ENCODE measurements around the gene CFAP100. TPM values are rescaled to one million over a fixed set of nuclear protein-coding genes. Genes with fewer than 3 reads are reported as not detected.

CFAP100 gene
- total RNA-seq, 2 donors from 2014 or later: 0.44 to 0.66 TPM

GRCh38 chr3:126479642-126480041 is 84.9 kb downstream of the CFAP100 start:
- Mint-ChIP-seq H3K9me3 (no peaks in the 10 kb centered on the region), H3K4me1 (peaks cover 10% of the 10 kb centered on the region), H3K36me3 (ENCODE audit: low read depth) (no peaks in the 10 kb centered on the region), H3K27me3 (ENCODE audit: insufficient read depth) (no peaks in the 10 kb centered on the region), H3K27ac (no peak overlapping the region), H3K4me3 (no peak overlapping the region)
- Histone ChIP-seq H3K27me3 (ENCODE audit: control insufficient read depth, insufficient read depth, low read length, poor library complexity, severe bottlenecking) (no peaks in the 10 kb centered on the region), H3K27ac (ENCODE audit: low read depth, low read length) (no peak overlapping the region), H3K9me3 (ENCODE audit: control insufficient read depth, low read length) (no peaks in the 10 kb centered on the region), H3K9ac (ENCODE audit: extremely low read depth, low read length, poor library complexity, severe bottlenecking) (no peak overlapping the region), H3K36me3 (ENCODE audit: control insufficient read depth, insufficient read depth, low read length) (no peaks in the 10 kb centered on the region), H3K4me3 (ENCODE audit: low read length) (no peak overlapping the region), H3K4me1 (ENCODE audit: control insufficient read depth, insufficient read depth, low read length) (no peaks in the 10 kb centered on the region)
- no peak for DNase-seq
- 83% methylated on average over 1 of the region's 1 CpG; no CpG with 5 or more reads in 1 of the 2 experiments for WGBS, 2 experiments (ENCODE audit: insufficient coverage in 1 of 2, insufficient read length in 1 of 2)
- TF ChIP-seq CTCF (conservative IDR thresholded peaks at IDR 0.05): no peak

GRCh38 chr3:126480206-126480605 is 85.5 kb downstream of the CFAP100 start:
- Mint-ChIP-seq H3K4me1 (peaks cover 14% of the 10 kb centered on the region), H3K27ac (no peak overlapping the region), H3K9me3 (no peaks in the 10 kb centered on the region)

GRCh38 chr3:126480861-126481260 is 86.2 kb downstream of the CFAP100 start:
- no peak for TF ChIP-seq CTCF (conservative IDR thresholded peaks at IDR 0.05)
- WGBS, 2 experiments (ENCODE audit: insufficient coverage in 1 of 2, insufficient read length in 1 of 2): 89 to 93% methylated on average over 6 to 8 of the region's 8 CpGs

More at GRCh38 chr3:126480206-126480605, 85.5 kb downstream of the CFAP100 start:
- H3K9me3 ChIP-seq (ENCODE audit: control insufficient read depth, low read length): no peaks in the 10 kb centered on the region
- H3K4me3 ChIP-seq (ENCODE audit: low read length): no peak overlapping the region
- no peaks in the 10 kb centered on the region for H3K36me3 Mint-ChIP-seq (ENCODE audit: low read depth)
- no peak overlapping the region for H3K9ac ChIP-seq (ENCODE audit: extremely low read depth, low read length, poor library complexity, severe bottlenecking)
- TF ChIP-seq CTCF (conservative IDR thresholded peaks at IDR 0.05): no peak
- H3K4me1 ChIP-seq (ENCODE audit: control insufficient read depth, insufficient read depth, low read length): no peaks in the 10 kb centered on the region
- no peak overlapping the region for H3K27ac ChIP-seq (ENCODE audit: low read depth, low read length)
- H3K36me3 ChIP-seq (ENCODE audit: control insufficient read depth, insufficient read depth, low read length): no peaks in the 10 kb centered on the region
- no peaks in the 10 kb centered on the region for H3K27me3 Mint-ChIP-seq (ENCODE audit: insufficient read depth)
- 80 to 87% methylated on average over 1 to 5 of the region's 5 CpGs for WGBS, 2 experiments (ENCODE audit: insufficient coverage in 1 of 2, insufficient read length in 1 of 2)
- H3K27me3 ChIP-seq (ENCODE audit: control insufficient read depth, insufficient read depth, low read length, poor library complexity, severe bottlenecking): no peaks in the 10 kb centered on the region
- H3K4me3 Mint-ChIP-seq: no peak overlapping the region
- no peak for DNase-seq

More at GRCh38 chr3:126480861-126481260, 86.2 kb downstream of the CFAP100 start:
- Mint-ChIP-seq H3K27me3 (ENCODE audit: insufficient read depth) (no peaks in the 10 kb centered on the region), H3K9me3 (no peaks in the 10 kb centered on the region), H3K36me3 (ENCODE audit: low read depth) (no peaks in the 10 kb centered on the region), H3K27ac (no peak overlapping the region), H3K4me1 (peaks cover 14% of the 10 kb centered on the region), H3K4me3 (no peak overlapping the region)
- Histone ChIP-seq H3K27ac (ENCODE audit: low read depth, low read length) (no peak overlapping the region), H3K36me3 (ENCODE audit: control insufficient read depth, insufficient read depth, low read length) (no peaks in the 10 kb centered on the region), H3K4me1 (ENCODE audit: control insufficient read depth, insufficient read depth, low read length) (no peaks in the 10 kb centered on the region), H3K9ac (ENCODE audit: extremely low read depth, low read length, poor library complexity, severe bottlenecking) (no peak overlapping the region), H3K27me3 (ENCODE audit: control insufficient read depth, insufficient read depth, low read length, poor library complexity, severe bottlenecking) (no peaks in the 10 kb centered on the region), H3K9me3 (ENCODE audit: control insufficient read depth, low read length) (no peaks in the 10 kb centered on the region), H3K4me3 (ENCODE audit: low read length) (no peak overlapping the region)
- no peak for DNase-seq
